GM18861 (cell line): ENCODE measurements around the gene DNAH9.

Experiments used
- ATAC-seq: cut with Tn5 transposase; IDR thresholded peaks from one replicate; pipeline ENCODE4 v1.9.1; 2021; ENCODE audit not compliant: unreplicated experiment

The DNAH9 gene

DNA sequence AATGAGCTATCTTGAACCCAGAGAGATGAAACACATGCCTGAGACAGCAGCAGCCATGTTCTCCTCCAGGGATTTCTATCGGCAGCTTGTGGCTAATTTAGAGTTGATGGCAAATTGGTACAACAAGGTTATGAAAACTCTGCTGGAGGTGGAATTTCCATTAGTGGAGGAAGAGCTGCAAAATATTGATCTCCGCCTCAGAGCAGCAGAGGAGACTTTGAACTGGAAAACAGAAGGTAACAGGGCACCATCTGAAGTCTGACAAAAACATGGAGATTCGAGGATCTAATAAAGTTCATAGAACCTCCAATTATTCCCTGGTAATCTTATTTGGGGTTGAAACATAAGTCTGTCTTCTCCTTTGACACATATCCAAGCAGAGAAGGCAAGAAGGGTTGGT lies 52.8 kb downstream of the DNAH9 start:
- ATAC-seq = no peak

DNA sequence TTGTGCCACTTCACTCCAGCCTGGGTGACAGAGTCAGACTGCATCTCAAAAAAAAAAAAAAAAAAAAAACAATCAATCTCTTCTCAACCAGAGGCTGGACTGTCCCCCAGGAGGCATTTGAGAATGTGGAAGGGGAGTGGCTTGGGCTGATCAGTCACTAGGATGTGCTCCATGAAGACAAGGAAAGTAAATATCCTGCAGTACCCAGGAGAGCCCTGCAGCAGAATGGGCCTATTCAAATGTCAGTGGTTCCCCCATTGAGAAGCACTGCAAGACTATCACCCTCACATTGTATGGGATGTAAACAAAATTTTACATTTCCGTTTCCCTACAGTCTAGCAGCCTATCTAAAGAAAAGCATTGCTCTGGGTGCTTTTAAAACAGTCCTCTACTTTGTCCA lies 70.3 kb downstream of the DNAH9 start:
- no peak for ATAC-seq

DNA sequence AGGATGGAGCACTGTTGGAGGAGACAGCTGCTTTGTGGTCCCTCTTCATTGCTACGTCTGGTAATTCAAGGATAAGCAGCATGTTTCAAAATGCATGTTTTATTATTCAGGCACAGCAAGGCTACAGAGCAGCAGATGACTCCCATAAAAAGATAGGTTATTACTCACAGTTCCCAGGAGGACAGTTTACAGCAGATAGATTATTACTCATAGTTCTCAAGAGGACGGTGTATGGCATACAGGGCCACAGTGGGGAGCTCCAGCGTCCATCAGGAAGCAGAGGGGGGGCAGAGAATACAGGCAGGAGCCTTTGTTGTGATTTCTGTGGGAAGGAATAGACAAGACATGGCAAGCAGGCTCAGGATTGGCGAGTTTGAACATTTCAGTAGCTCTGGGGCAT lies 72.9 kb downstream of the DNAH9 start:
- ATAC-seq = no peak

DNA sequence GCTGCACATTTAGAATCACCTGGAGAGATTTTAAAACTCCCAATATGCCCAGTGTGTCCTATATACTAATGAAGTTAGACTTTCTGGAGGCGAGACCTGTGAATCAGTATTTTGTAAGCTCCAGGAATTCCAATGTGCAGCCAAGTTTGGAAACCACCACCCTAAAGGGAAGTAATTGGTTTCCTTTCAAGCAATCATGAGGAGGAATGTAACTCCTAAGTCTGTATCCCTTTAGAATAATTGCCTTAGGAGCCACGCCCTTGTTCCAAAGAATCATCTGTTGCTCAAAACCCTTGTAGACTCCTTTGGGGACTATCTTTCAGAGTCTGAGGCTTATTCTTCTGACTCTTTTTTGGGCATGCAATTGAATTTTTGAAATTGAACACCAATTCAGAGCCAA lies 84.4 kb downstream of the DNAH9 start:
- ATAC-seq = no peak

GRCh38 chr17:11690681-11691080 lies 92.4 kb downstream of the DNAH9 start:
- ATAC-seq = no peak

DNA sequence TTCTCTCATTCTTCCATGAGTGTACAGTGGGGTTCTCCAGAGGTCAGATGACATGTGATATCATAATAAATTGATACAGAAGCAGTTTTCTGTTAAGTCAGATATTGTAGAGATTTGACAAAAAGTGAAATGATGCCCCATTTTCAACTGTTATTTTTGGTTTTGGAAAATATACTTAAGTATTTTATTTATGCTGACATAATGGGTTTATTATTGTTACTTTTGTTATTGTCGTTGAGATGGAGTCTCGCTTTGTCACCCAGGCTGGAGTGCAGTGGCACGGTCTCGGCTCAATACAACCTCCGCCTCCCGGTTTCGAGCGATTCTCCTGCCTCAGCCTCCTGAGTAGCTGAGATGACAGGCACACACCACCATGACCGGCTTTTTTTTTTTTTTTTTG lies 94.4 kb downstream of the DNAH9 start:
- no peak for ATAC-seq

DNA sequence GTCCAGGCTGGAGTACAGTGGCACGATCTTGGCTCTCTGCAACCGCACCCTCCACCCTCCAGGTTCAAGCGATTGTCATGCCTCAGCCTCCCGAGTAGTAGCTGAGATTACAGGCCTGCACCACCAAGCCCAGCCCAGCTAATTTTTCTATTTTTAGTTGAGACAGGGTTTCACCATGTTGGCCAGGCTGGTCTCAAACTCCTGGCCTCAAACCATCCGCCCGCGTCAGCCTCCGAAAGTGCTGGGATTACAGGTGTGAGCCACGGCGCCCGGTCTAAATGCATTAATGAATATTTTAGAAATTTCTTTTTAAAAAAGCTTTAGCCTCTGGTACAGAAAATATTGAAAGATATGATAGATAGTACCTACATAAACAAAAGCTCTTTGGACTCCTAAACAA lies 95.0 kb downstream of the DNAH9 start:
- no peak for ATAC-seq

DNA sequence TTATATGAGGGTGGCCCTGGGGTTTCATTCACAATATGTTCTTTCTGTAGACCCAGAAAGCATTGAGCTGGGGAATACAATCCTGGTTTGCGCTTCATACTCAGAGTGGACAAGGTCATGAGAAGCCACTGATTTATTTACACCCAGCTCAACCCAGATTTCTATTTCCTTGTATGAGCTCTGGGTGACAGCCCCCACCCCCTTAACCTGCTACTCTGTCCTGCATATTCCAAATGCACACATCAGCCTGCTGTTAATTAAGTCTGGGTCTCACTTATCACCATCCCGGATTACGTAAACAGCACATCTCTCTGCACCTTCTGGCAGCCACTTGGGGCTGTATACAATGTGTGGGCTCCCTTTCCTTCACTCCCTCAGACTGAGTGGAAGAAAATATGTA lies 102.4 kb downstream of the DNAH9 start:
- ATAC-seq = no peak

- ATAC-seq = no peak
Measured at GRCh38 chr17:11701911-11702310, 103.6 kb downstream of the DNAH9 start.

DNA sequence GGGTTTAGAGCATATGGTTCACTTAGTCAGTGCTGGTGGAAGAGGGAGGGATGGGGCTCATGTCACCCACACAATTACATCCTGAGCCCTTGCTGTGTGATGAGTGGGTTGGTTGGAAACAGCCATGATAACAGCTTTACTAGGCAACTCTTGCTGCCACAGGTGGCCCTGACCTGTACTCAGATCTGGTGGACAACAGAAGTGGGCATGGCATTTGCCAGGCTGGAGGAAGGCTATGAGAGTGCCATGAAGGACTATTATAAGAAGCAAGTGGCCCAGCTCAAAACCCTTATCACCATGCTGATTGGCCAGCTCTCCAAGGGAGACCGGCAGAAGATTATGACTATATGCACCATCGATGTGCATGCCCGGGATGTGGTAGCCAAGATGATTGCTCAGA lies 105.8 kb downstream of the DNAH9 start:
- no peak for ATAC-seq

DNA sequence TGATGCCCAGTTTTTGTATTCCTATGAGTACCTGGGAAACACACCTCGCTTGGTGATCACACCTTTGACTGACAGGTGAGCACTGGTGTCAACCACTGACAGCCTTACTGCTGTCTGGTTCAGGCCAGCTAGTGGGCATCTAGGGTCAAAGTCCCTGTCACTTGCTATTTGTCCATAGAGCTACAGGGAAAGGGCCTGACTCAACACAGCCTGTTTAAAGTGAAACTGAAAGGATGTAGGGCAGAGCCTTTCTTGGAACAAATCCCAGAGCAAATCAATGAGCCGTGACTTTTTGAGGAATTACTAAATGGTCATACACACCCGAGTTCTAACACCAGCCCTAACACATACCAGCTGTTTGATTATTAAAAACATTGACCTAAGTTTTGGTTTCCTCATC lies 106.8 kb downstream of the DNAH9 start:
- no peak for ATAC-seq

GRCh38 chr17:11707586-11707985 lies 109.3 kb downstream of the DNAH9 start:
- no peak for ATAC-seq

- no peak for ATAC-seq
Measured at GRCh38 chr17:11712456-11712855, 114.2 kb downstream of the DNAH9 start.

DNA sequence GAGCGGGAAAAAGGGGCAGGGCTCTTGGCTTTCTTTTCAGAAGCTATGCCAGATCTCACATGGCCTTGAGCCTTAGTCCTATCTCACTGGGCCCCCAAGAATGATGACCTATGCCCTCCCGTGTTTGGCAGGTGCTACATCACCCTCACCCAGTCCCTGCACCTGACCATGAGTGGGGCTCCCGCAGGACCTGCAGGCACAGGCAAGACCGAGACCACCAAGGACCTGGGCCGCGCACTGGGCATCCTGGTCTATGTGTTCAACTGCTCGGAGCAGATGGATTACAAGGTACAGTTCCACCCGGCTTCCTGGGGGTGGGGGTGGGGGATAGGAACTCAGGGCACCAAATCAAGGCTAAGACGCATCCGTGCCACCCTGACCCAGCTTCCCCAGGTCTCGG lies 120.9 kb downstream of the DNAH9 start:
- ATAC-seq = no peak

- ATAC-seq = no peak
Measured at GRCh38 chr17:11719856-11720255, 121.6 kb downstream of the DNAH9 start.

- no peak for ATAC-seq
Measured at GRCh38 chr17:11720816-11721215, 122.5 kb downstream of the DNAH9 start.

DNA sequence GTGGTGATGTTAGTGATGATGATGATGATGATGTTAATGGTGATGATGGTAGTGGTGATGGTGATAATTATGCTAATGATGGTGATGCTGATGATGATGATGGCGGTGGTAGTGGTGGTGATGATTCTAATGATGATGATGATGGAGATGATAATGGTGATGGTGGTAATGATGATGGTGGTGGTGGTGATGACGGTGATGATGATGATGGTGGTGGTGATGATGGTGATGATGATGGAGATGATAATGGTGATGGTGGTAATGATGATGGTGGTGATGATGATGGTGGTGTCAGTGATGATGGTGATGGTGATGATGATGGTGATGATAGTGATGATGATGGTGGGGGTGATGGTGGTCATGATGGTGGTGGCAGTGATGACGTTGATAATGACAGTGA lies 132.5 kb downstream of the DNAH9 start:
- ATAC-seq = no peak

GRCh38 chr17:11736613-11737312 lies 138.5 kb downstream of the DNAH9 start:
- no peak for ATAC-seq

- ATAC-seq = no peak
Measured at GRCh38 chr17:11737313-11737679, 139.0 kb downstream of the DNAH9 start.

GRCh38 chr17:11738151-11738550 lies 139.9 kb downstream of the DNAH9 start:
- no peak for ATAC-seq

- ATAC-seq = no peak
Measured at GRCh38 chr17:11739351-11739750, 141.1 kb downstream of the DNAH9 start.

- no peak for ATAC-seq
Measured at GRCh38 chr17:11739848-11740247, 141.6 kb downstream of the DNAH9 start.

DNA sequence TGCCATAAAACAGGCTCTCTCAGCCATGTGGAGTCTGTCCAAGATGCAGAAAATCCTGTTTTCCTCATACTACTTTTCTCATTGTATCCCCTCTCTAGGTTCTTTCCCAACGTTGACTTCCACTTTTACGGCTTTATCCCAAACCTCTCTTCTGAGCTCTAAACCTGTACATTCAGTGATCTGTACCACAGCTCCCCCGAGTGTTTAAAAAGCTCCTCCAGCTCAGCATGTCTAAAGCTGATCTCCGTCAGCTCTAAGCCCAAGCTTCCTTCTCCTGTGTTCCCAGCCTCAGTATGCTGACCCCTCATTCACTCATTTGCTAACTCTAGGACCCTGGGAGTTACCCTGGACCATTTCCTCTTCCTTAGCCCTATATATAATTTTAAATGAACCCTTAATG lies 144.6 kb downstream of the DNAH9 start:
- no peak for ATAC-seq

DNA sequence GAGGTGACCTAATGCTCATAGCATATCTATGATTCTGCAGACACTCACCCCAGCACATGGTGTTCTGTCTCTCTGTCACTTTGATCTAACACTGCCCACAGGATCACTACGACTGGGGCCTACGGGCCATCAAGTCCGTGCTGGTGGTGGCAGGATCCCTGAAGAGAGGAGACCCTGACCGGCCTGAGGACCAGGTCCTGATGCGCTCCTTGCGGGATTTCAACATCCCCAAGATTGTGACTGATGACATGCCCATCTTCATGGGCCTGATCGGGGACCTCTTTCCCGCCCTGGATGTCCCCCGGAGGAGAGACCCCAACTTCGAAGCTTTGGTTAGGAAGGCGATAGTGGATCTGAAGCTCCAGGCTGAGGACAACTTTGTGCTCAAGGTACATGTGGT lies 146.4 kb downstream of the DNAH9 start:
- ATAC-seq = no peak
